H9 (cell line): Measurements from ENCODE around the gene SDR39U1. TPM values are rescaled to one million over a fixed set of nuclear protein-coding genes. Genes with fewer than 3 reads are reported as not detected.
A peak's percentile ranks its signal among the peaks of the same experiment; 100 is the strongest.

ENCODE experiments used
- DNase-seq: peaks from one replicate; pipeline ENCODE4 v3.0.0-alpha.2; 2017
- H2AFZ ChIP-seq: one replicate; pipeline ENCODE4 v1.6.1; 2013; ENCODE audit warnings: mild to moderate bottlenecking, low read length, control low read depth, moderate library complexity
- H2AK5ac ChIP-seq: 2 replicates; pipeline ENCODE4 v1.6.1; 2013; ENCODE audit warnings: low read length, control low read depth, mixed read lengths; ENCODE audit not compliant: insufficient read length
- H2BK120ac ChIP-seq: one replicate; pipeline ENCODE4 v1.6.1; 2013; ENCODE audit warnings: low read depth, mild to moderate bottlenecking, low read length, control low read depth, inconsistent platforms; ENCODE audit not compliant: poor library complexity, severe bottlenecking
- H2BK12ac ChIP-seq: 2 replicates; pipeline ENCODE4 v1.6.1; 2013; ENCODE audit warnings: low read length, control low read depth, mixed read lengths, low read depth; ENCODE audit not compliant: insufficient read length
- H2BK15ac ChIP-seq: 2 replicates; pipeline ENCODE4 v1.6.1; 2013; ENCODE audit warnings: low read depth, low read length, control low read depth
- H2BK20ac ChIP-seq: one replicate; pipeline ENCODE4 v1.6.1; 2013; ENCODE audit warnings: low read depth, mild to moderate bottlenecking, low read length, control low read depth, inconsistent platforms; ENCODE audit not compliant: poor library complexity, severe bottlenecking
- H2BK5ac ChIP-seq: 2 replicates; pipeline ENCODE4 v1.6.1; 2013; ENCODE audit warnings: low read length, control low read depth, mixed read lengths; ENCODE audit not compliant: insufficient read length
- H3K14ac ChIP-seq: 2 replicates; pipeline ENCODE4 v1.6.1; 2013; ENCODE audit warnings: low read length, control low read depth; ENCODE audit not compliant: insufficient read depth
- H3K18ac ChIP-seq: 2 replicates; pipeline ENCODE4 v1.6.1; 2013; ENCODE audit warnings: low read depth, mild to moderate bottlenecking, mixed read lengths, low read length, control low read depth; ENCODE audit not compliant: insufficient read length
- H3K23ac ChIP-seq: 2 replicates; pipeline ENCODE4 v1.6.1; 2013; ENCODE audit warnings: low read length, control low read depth, mixed read lengths, low read depth; ENCODE audit not compliant: insufficient read length
- H3K23me2 ChIP-seq: 2 replicates; pipeline ENCODE4 v1.6.1; 2013; ENCODE audit warnings: low read depth, mild to moderate bottlenecking, mixed read lengths, low read length, control low read depth; ENCODE audit not compliant: insufficient read length, poor library complexity, severe bottlenecking
- H3K27ac ChIP-seq: 2 replicates; pipeline ENCODE4 v1.5.1; 2013; ENCODE audit warnings: low read length, control low read depth, mixed read lengths, low read depth; ENCODE audit not compliant: insufficient read length
- H3K27me3 ChIP-seq: 2 replicates; pipeline ENCODE4 v1.6.1; 2013; ENCODE audit warnings: low read length, control low read depth, inconsistent platforms; ENCODE audit not compliant: insufficient read depth
- H3K4ac ChIP-seq: 2 replicates; pipeline ENCODE4 v1.6.1; 2013; ENCODE audit warnings: low read depth, mild to moderate bottlenecking, control low read depth, inconsistent platforms, low read length, moderate library complexity
- H3K4me1 ChIP-seq: 2 replicates; pipeline ENCODE4 v1.6.1; 2013; ENCODE audit warnings: low read length, control low read depth, inconsistent platforms; ENCODE audit not compliant: insufficient read depth
- H3K4me2 ChIP-seq: 2 replicates; pipeline ENCODE4 v1.6.1; 2013; ENCODE audit warnings: low read length, control low read depth, mixed read lengths; ENCODE audit not compliant: insufficient read length, insufficient read depth
- H3K56ac ChIP-seq: 2 replicates; pipeline ENCODE4 v1.6.1; 2013; ENCODE audit warnings: low read depth, mild to moderate bottlenecking, mixed read lengths, low read length, control low read depth; ENCODE audit not compliant: insufficient read length
- H3K79me1 ChIP-seq: 2 replicates; pipeline ENCODE4 v1.6.1; 2013; ENCODE audit warnings: low read depth, mild to moderate bottlenecking, moderate library complexity, low read length, control low read depth, inconsistent platforms; ENCODE audit not compliant: insufficient read depth, poor library complexity, severe bottlenecking
- H3K79me2 ChIP-seq: 2 replicates; pipeline ENCODE4 v1.6.1; 2013; ENCODE audit warnings: low read length, control low read depth, inconsistent platforms; ENCODE audit not compliant: insufficient read depth
- H3K9ac ChIP-seq: 2 replicates; pipeline ENCODE4 v1.6.1; 2013; ENCODE audit warnings: low read length, control low read depth, mixed read lengths; ENCODE audit not compliant: insufficient read length; ENCODE audit errors: extremely low read depth
- H3K9me3 ChIP-seq: one replicate; pipeline ENCODE4 v1.6.1; 2013; ENCODE audit warnings: low read depth, low read length, inconsistent platforms; ENCODE audit not compliant: control insufficient read depth
- H3T11ph ChIP-seq: one replicate; pipeline ENCODE4 v1.6.1; 2013; ENCODE audit warnings: mild to moderate bottlenecking, low read length, control low read depth, inconsistent platforms
- H4K20me1 ChIP-seq: one replicate; pipeline ENCODE4 v1.6.1; 2013; ENCODE audit not compliant: control insufficient read depth, insufficient read length, insufficient read depth
- H4K5ac ChIP-seq: 2 replicates; pipeline ENCODE4 v1.6.1; 2013; ENCODE audit warnings: low read depth, mild to moderate bottlenecking, mixed read lengths, low read length, control low read depth; ENCODE audit not compliant: insufficient read length
- H4K8ac ChIP-seq: replicated peaks from 2 replicates; pipeline ENCODE4 v1.6.1; 2013; ENCODE audit warnings: low read length, control low read depth, mixed read lengths, low read depth; ENCODE audit not compliant: insufficient read length
- H4K91ac ChIP-seq: 2 replicates; pipeline ENCODE4 v1.6.1; 2013; ENCODE audit warnings: low read depth, mild to moderate bottlenecking, moderate library complexity, mixed read lengths, low read length, control low read depth; ENCODE audit not compliant: insufficient read length
- H3K27ac Mint-ChIP-seq, 3 experiments: 2 replicates in 2 of 3; 3 replicates in 1 of 3; pipeline ENCODE4 v1.8.0; 2020 to 2021; ENCODE audit warnings: mixed read lengths in 3 of 3, mild to moderate bottlenecking in 1 of 3, moderate library complexity in 1 of 3
- H3K27me3 Mint-ChIP-seq: 2 replicates; pipeline ENCODE4 v1.8.0; 2021; ENCODE audit warnings: low read depth, mild to moderate bottlenecking, moderate library complexity, mixed read lengths
- H3K36me3 Mint-ChIP-seq, 3 experiments: 2 replicates in 2 of 3; 3 replicates in 1 of 3; pipeline ENCODE4 v1.8.0; 2020 to 2021; ENCODE audit warnings: low read depth in 3 of 3, mixed read lengths in 3 of 3; ENCODE audit not compliant: insufficient read depth in 1 of 3
- H3K4me1 Mint-ChIP-seq, 2 experiments: 2 replicates each; pipeline ENCODE4 v1.8.0; 2020; ENCODE audit warnings: mixed read lengths in 2 of 2
- H3K4me3 Mint-ChIP-seq, 2 experiments: 2 replicates in 1 of 2; 3 replicates in 1 of 2; pipeline ENCODE4 v1.8.0; 2020 to 2021; ENCODE audit warnings: mild to moderate bottlenecking in 2 of 2, mixed read lengths in 2 of 2, moderate library complexity in 1 of 2
- H3K9me3 Mint-ChIP-seq, 2 experiments: 2 replicates in 1 of 2; 3 replicates in 1 of 2; pipeline ENCODE4 v1.8.0; 2020; ENCODE audit warnings: mild to moderate bottlenecking in 2 of 2, mixed read lengths in 2 of 2, moderate library complexity in 1 of 2
- WGBS: extraction: QIAGEN DNeasy Blood & Tissue Kit; methylation state at CpG from one replicate; pipeline ENCODE4 v1.1.7; 2013; ENCODE audit warnings: missing lambda C conversion rate, low lambda C conversion rate, mixed read lengths; ENCODE audit not compliant: insufficient read length; ENCODE audit errors: extremely low coverage; 5-methylcytosine and 5-hydroxymethylcytosine counted together
- total RNA-seq: library from RNA; stranded (reverse); gene quantifications from 2 replicates; pipeline ENCODE4 v1.2.1, GENCODE V29; 2021
- TF ChIP-seq, protein P1 (sequence below): fragments of 200-600 bp; sonication (generic); conservative IDR thresholded peaks from 3 replicates; pipeline ENCODE4 v1.8.0; 2021; ENCODE audit warnings: antibody characterized with exemption, mild to moderate bottlenecking

The SDR39U1 gene
- total RNA-seq, 1 experiment from 2014 or later = 56.2 TPM

DNA sequence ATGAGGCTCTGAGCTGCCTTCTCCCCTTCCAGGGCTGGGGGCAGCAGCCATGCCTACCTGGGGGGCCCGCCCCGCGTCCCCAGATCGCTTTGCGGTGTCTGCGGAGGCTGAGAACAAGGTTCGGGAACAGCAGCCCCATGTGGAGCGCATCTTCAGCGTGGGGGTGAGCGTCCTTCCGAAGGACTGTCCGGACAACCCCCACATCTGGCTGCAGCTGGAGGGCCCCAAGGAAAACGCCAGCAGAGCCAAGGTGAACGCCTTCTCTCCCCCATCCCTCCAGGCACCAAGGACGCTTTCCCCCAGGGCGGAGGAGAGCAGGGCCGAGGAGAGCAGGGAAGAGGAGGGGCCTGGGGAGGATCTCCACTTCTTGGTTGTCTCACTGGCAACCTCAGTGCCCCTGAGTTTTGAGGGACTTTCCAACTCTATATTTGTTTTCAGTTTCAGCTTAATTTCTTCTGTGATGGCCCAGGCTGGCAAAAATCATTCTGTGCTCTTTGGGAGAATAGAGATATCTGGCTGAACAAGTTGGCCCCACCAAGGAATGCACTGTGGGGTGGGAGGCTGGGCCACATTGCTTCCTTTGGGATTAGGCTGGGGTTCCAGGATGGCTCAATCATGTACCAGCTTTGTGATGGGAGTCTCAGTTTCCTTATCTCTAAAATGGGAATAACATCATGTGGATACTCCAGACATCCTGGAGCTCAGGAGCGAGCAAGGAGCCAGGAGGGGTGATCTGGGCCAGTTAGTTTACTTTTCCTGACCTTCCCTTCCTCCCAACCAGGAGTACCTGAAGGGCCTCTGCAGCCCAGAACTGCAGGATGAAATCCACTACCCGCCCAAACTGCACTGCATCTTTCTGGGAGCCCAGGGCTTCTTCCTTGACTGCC lies 11.7 kb downstream of the SDR39U1 start:
- H3K27ac Mint-ChIP-seq = peak overlapping the region in 2 of 3 experiments; percentile 40 to 72; a peak in 2 of 7 replicates
- Histone ChIP-seq H3K23ac (no peak overlapping the region), H3K79me2 (no peaks in the 10 kb centered on the region), H3K27me3 (no peaks in the 10 kb centered on the region), H2BK15ac (no peak overlapping the region), H3K79me1 (no peaks in the 10 kb centered on the region), H2AK5ac (no peak overlapping the region), H2BK12ac (no peak overlapping the region), H3K23me2 (peaks cover 7% of the 10 kb centered on the region), H4K5ac (no peak overlapping the region), H3K4me2 (peak overlapping the region; percentile 98), H3K9ac (no peak overlapping the region), H3K4me1 (peaks cover 3% of the 10 kb centered on the region; the same call in 1 of the 2 replicates), H3K14ac (peak overlapping the region; percentile 27; the same call in 1 of the 2 replicates), H2BK120ac (no peak overlapping the region), H3K27ac (no peak overlapping the region), H4K8ac (no peak overlapping the region), H3K18ac (no peak overlapping the region), H2BK5ac (no peak overlapping the region), H3K56ac (no peak overlapping the region), H4K91ac (no peak overlapping the region), H3T11ph (no peak overlapping the region), H3K9me3 (no peaks in the 10 kb centered on the region), H4K20me1 (peaks cover 2% of the 10 kb centered on the region), H3K4ac (no peak overlapping the region), H2BK20ac (no peak overlapping the region), H2AFZ (no peak overlapping the region)
- H3K9me3 Mint-ChIP-seq = no peaks in the 10 kb centered on the region
- TF ChIP-seq, protein P1, sequence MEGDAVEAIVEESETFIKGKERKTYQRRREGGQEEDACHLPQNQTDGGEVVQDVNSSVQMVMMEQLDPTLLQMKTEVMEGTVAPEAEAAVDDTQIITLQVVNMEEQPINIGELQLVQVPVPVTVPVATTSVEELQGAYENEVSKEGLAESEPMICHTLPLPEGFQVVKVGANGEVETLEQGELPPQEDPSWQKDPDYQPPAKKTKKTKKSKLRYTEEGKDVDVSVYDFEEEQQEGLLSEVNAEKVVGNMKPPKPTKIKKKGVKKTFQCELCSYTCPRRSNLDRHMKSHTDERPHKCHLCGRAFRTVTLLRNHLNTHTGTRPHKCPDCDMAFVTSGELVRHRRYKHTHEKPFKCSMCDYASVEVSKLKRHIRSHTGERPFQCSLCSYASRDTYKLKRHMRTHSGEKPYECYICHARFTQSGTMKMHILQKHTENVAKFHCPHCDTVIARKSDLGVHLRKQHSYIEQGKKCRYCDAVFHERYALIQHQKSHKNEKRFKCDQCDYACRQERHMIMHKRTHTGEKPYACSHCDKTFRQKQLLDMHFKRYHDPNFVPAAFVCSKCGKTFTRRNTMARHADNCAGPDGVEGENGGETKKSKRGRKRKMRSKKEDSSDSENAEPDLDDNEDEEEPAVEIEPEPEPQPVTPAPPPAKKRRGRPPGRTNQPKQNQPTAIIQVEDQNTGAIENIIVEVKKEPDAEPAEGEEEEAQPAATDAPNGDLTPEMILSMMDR = no peak
- WGBS = no CpG with 5 or more reads among the region's 19 CpGs
- DNase-seq = no peak
- peaks cover 0 to 23% (median 19%) of the 10 kb centered on the region in 3 experiments; a peak in 5 of 7 replicates for H3K36me3 Mint-ChIP-seq
- H3K4me3 Mint-ChIP-seq = peak overlapping the region; percentile 75 to 85
- peaks cover 6% of the 10 kb centered on the region for H3K27me3 Mint-ChIP-seq
- H3K4me1 Mint-ChIP-seq = peaks cover 29 to 30% of the 10 kb centered on the region in 2 experiments
